ENCODE data around the gene UNC50. TPM values are rescaled to one million over a fixed set of nuclear protein-coding genes. Genes with fewer than 3 reads are reported as not detected.
"Not testable (repeated sequence)": the region's sequence is repeated elsewhere in the genome, so short reads cannot be mapped to it uniquely, and the experiment has no call there.

Gene UNC50
- total RNA-seq, 1 donor from 2014 or later, result 74.6 TPM

DNA sequence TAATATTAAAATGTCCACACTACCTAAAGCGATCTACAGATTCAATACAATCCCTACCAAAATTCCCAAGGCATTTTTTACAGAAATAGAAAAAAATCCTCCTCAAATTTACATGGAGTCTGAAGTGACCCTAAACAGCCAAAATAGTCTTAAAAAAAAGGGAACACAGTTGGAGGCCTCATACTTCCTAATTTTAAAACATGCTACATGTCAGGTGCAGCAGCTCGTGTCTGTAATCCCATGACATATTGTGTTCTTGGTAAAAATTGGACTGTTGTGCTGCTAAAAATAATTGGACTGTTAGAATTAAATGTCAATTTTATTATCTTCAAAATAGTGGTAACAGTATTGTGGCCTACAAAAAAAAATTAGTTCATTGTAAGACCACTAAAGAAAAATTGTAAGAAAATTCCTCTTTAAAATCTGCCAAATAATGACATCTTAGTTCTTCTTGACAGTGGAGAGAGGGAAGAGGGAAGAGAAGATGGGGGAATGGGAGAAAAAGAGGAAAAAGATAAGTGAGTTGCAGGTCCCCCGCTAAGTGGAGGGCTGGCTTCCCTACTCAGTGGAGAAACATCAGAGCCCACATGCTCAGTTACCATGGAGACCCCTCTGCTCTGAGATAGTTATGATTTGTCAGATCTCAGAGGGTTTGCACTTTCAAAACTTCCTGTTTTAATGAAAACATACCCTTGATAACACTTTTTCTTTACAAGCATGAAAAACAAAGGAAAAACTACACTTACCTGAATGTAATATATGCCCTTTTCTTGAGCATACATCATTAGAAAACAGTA lies 46.5 kb downstream of the UNC50 start:
- Mint-ChIP-seq H3K4me3 (no peak overlapping the region), H3K27me3 (ENCODE audit: insufficient read depth, low read depth) (no peaks in the 10 kb centered on the region), H3K27ac (no peak overlapping the region), H3K36me3 (peaks cover 2% of the 10 kb centered on the region), H3K4me1 (peaks cover 5% of the 10 kb centered on the region), H3K9me3 (no peaks in the 10 kb centered on the region)
- H3F3A ChIP-seq (ENCODE audit: low read depth), result no peaks in the 10 kb centered on the region
- H3K4me1 ChIP-seq, result no peaks in the 10 kb centered on the region
- H3K79me2 ChIP-seq (ENCODE audit: low read depth), result no peaks in the 10 kb centered on the region
- no peak overlapping the region for H3K9ac ChIP-seq
- TF ChIP-seq EZH2phosphoT487 (IDR thresholded peaks at IDR 0.05) (no peak), EZH2 (IDR thresholded peaks at IDR 0.05) (no peak)
- TF ChIP-seq, protein P1, sequence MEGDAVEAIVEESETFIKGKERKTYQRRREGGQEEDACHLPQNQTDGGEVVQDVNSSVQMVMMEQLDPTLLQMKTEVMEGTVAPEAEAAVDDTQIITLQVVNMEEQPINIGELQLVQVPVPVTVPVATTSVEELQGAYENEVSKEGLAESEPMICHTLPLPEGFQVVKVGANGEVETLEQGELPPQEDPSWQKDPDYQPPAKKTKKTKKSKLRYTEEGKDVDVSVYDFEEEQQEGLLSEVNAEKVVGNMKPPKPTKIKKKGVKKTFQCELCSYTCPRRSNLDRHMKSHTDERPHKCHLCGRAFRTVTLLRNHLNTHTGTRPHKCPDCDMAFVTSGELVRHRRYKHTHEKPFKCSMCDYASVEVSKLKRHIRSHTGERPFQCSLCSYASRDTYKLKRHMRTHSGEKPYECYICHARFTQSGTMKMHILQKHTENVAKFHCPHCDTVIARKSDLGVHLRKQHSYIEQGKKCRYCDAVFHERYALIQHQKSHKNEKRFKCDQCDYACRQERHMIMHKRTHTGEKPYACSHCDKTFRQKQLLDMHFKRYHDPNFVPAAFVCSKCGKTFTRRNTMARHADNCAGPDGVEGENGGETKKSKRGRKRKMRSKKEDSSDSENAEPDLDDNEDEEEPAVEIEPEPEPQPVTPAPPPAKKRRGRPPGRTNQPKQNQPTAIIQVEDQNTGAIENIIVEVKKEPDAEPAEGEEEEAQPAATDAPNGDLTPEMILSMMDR (IDR thresholded peaks at IDR 0.05), result no peak
- H3K27ac ChIP-seq, result no peak overlapping the region
- no peak overlapping the region for H3K4me2 ChIP-seq
- H3K4me3 ChIP-seq, result no peak overlapping the region
- no peak overlapping the region for H2AFZ ChIP-seq (replicated peaks)
- H4K20me1 ChIP-seq (ENCODE audit: low read depth), result no peaks in the 10 kb centered on the region
- no peaks in the 10 kb centered on the region for H3K36me3 ChIP-seq
- no peaks in the 10 kb centered on the region for H3K27me3 ChIP-seq
- DNase-seq (ENCODE audit: low spot score), result no peak
- H3K9me3 ChIP-seq (ENCODE audit: low read depth), result no peaks in the 10 kb centered on the region

DNA sequence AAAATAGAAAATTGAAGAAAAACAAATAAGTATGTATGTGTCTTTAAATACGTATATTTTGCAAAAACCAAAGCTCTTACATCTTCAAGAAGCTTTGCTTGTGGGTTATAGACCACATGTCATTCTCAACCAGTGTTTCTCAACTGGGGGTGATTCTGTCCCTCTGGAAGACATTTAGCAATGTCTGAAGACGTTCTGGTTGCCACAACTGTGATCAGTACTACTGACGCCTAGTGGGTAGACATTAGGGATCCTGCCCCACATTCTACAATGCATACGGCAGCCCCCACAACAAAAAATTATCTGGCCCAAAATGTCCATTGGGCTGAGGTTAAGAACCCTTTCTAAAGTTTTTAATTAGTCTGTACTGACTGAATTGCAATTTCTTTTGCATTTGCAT lies 48.4 kb downstream of the UNC50 start:
- Histone ChIP-seq H4K20me1 (ENCODE audit: low read depth) (no peaks in the 10 kb centered on the region), H3K4me1 (no peaks in the 10 kb centered on the region), H3K9me3 (ENCODE audit: low read depth) (no peaks in the 10 kb centered on the region), H3K4me3 (no peak overlapping the region), H3K36me3 (no peaks in the 10 kb centered on the region), H3K27me3 (no peaks in the 10 kb centered on the region), H3K9ac (no peak overlapping the region), H2AFZ (replicated peaks) (no peak overlapping the region), H3F3A (ENCODE audit: low read depth) (no peaks in the 10 kb centered on the region), H3K4me2 (no peak overlapping the region), H3K27ac (no peak overlapping the region), H3K79me2 (ENCODE audit: low read depth) (no peaks in the 10 kb centered on the region)
- TF ChIP-seq EZH2phosphoT487 (IDR thresholded peaks at IDR 0.05) (no peak), EZH2 (IDR thresholded peaks at IDR 0.05) (no peak)
- TF ChIP-seq, protein P1 (IDR thresholded peaks at IDR 0.05), result no peak
- peaks cover 7% of the 10 kb centered on the region for H3K9me3 Mint-ChIP-seq
- H3K27ac Mint-ChIP-seq, result no peak overlapping the region
- H3K4me3 Mint-ChIP-seq, result no peak overlapping the region
- H3K36me3 Mint-ChIP-seq, result peaks cover 2% of the 10 kb centered on the region
- H3K27me3 Mint-ChIP-seq (ENCODE audit: insufficient read depth, low read depth), result no peaks in the 10 kb centered on the region
- DNase-seq (ENCODE audit: low spot score), result no peak
- H3K4me1 Mint-ChIP-seq, result peaks cover 5% of the 10 kb centered on the region

GRCh38 chr2:98658816-98659490 lies 50.6 kb downstream of the UNC50 start:
- no peak for DNase-seq (ENCODE audit: low spot score)
- no peaks in the 10 kb centered on the region for H3K27me3 Mint-ChIP-seq (ENCODE audit: insufficient read depth, low read depth)
- Histone ChIP-seq H3K79me2 (ENCODE audit: low read depth) (no peaks in the 10 kb centered on the region), H2AFZ (replicated peaks) (no peak overlapping the region), H3K27ac (no peak overlapping the region), H3K27me3 (no peaks in the 10 kb centered on the region), H3K4me1 (no peaks in the 10 kb centered on the region), H3K9ac (no peak overlapping the region), H3K9me3 (ENCODE audit: low read depth) (no peaks in the 10 kb centered on the region), H3K4me3 (no peak overlapping the region), H3K4me2 (no peak overlapping the region), H4K20me1 (ENCODE audit: low read depth) (no peaks in the 10 kb centered on the region), H3F3A (ENCODE audit: low read depth) (no peaks in the 10 kb centered on the region), H3K36me3 (no peaks in the 10 kb centered on the region)
- H3K4me1 Mint-ChIP-seq, result peaks cover 5% of the 10 kb centered on the region
- no peak overlapping the region for H3K4me3 Mint-ChIP-seq
- peaks cover 7% of the 10 kb centered on the region for H3K9me3 Mint-ChIP-seq
- H3K36me3 Mint-ChIP-seq, result no peaks in the 10 kb centered on the region
- H3K27ac Mint-ChIP-seq, result no peak overlapping the region
- TF ChIP-seq EZH2phosphoT487 (IDR thresholded peaks at IDR 0.05) (no peak), EZH2 (IDR thresholded peaks at IDR 0.05) (no peak)
- TF ChIP-seq, protein P1 (IDR thresholded peaks at IDR 0.05), result no peak

GRCh38 chr2:98659491-98659840 lies 51.1 kb downstream of the UNC50 start:
- not testable (repeated sequence) for H3K27ac Mint-ChIP-seq; H2AFZ ChIP-seq (replicated peaks); DNase-seq (ENCODE audit: low spot score); H3K9me3 Mint-ChIP-seq; H3K27me3 Mint-ChIP-seq (ENCODE audit: insufficient read depth, low read depth); H3K36me3 Mint-ChIP-seq; H3K27me3 ChIP-seq; H3F3A ChIP-seq (ENCODE audit: low read depth); H4K20me1 ChIP-seq (ENCODE audit: low read depth); H3K4me3 Mint-ChIP-seq; H3K36me3 ChIP-seq; H3K9me3 ChIP-seq (ENCODE audit: low read depth); H3K4me2 ChIP-seq; H3K9ac ChIP-seq; H3K27ac ChIP-seq; H3K4me3 ChIP-seq; H3K79me2 ChIP-seq (ENCODE audit: low read depth); H3K4me1 ChIP-seq; H3K4me1 Mint-ChIP-seq
